ENCODE results near the gene ANO4. TPM values are rescaled to one million over a fixed set of nuclear protein-coding genes. Genes with fewer than 3 reads are reported as not detected.

ANO4 gene
- total and polyA plus RNA-seq, 4 experiments from 2014 or later = not detected

Other genes with a start within 250 kb of the ANO4 start
- gene GAS2L3, start 221.1 kb upstream of the ANO4 start, total RNA-seq = under 1 TPM; 0.55 to 0.64 TPM
- gene GAS2L3, start 221.1 kb upstream of the ANO4 start, polyA plus RNA-seq = not detected

Measured in CD4-positive, alpha-beta memory T cell (primary cell).